HepG2 (cell line): Measurements from ENCODE around the gene SLC25A18. TPM values are rescaled to one million over a fixed set of nuclear protein-coding genes. Genes with fewer than 3 reads are reported as not detected.

Experiments
- MLXIP ChIP-seq: sonication (generic); formaldehyde crosslinking; IDR thresholded peaks from 2 replicates; pipeline ENCODE4 v1.9.0; 2021; ENCODE audit warnings: missing genetic modification reagents, borderline replicate concordance
- PAF1 ChIP-seq: IDR thresholded peaks from 2 replicates; pipeline ENCODE4 v1.6.1; 2016; ENCODE audit warnings: missing genetic modification reagents, missing compliant biosample characterization
- PHF21A ChIP-seq: sonication (generic); formaldehyde crosslinking; IDR thresholded peaks from 2 replicates; pipeline ENCODE4 v1.5.0; 2020; ENCODE audit warnings: mild to moderate bottlenecking, missing genetic modification reagents
- TCF12 ChIP-seq, 2 experiments: fragments of 450-650 bp in 1 of 2; sonication (generic) in 1 of 2; formaldehyde crosslinking in 1 of 2; IDR thresholded peaks; 2 replicates each; pipeline versions ENCODE4 v1.6.1 to v1.8.0; 2017 to 2022; ENCODE audit warnings: antibody characterized with exemption in 1 of 2, mild to moderate bottlenecking in 1 of 2, missing genetic modification reagents in 1 of 2, moderate library complexity in 1 of 2
- ZBTB34 ChIP-seq: sonication (generic); formaldehyde crosslinking; IDR thresholded peaks from 2 replicates; pipeline ENCODE4 v1.8.0; 2022; ENCODE audit warnings: mild to moderate bottlenecking, missing genetic modification reagents
- ZBTB42 ChIP-seq: sonication (generic); formaldehyde crosslinking; IDR thresholded peaks from 2 replicates; pipeline ENCODE4 v1.5.0; 2020; ENCODE audit warnings: mild to moderate bottlenecking, missing genetic modification reagents
- ZNF713 ChIP-seq: sonication (generic); formaldehyde crosslinking; IDR thresholded peaks from 2 replicates; pipeline ENCODE4 v1.4.0; 2020; ENCODE audit warnings: mild to moderate bottlenecking, missing genetic modification reagents
- polyA plus RNA-seq, 8 experiments: library from polyadenylated mRNA; depleted of rRNA in 3 of 8; stranded (reverse) in 7 of 8; unstranded in 1 of 8; fragments of >200 nt; fragmentation: Illumina TruSeq in 4 of 8; extraction: Trizol in 4 of 8; gene quantifications; 2 replicates each; pipeline versions ENCODE4 v1.2.1 to v1.2.3, GENCODE V29; 2011 to 2016; ENCODE audit warnings: low read depth in 4 of 8, missing spikeins in 1 of 8, mixed read lengths in 1 of 8; ENCODE audit not compliant: insufficient read depth in 1 of 8
- total RNA-seq, 5 experiments: library from RNA; depleted of rRNA; stranded (reverse); fragments of >200 nt; fragmentation: Illumina TruSeq; extraction: Trizol; gene quantifications; 2 replicates each; pipeline ENCODE4 v1.2.3, GENCODE V29; 2016; ENCODE audit warnings: low read depth in 1 of 5
- TF ChIP-seq, protein P1 (sequence below): sonication (generic); formaldehyde crosslinking; conservative IDR thresholded peaks from 2 replicates; pipeline ENCODE4 v1.4.0; 2020; ENCODE audit warnings: mild to moderate bottlenecking, missing genetic modification reagents, moderate library complexity
- TF ChIP-seq, protein P2 (sequence below): sonication (generic); formaldehyde crosslinking; IDR thresholded peaks from 2 replicates; pipeline ENCODE4 v1.5.1; 2020; ENCODE audit warnings: missing genetic modification reagents, mild to moderate bottlenecking, borderline replicate concordance
- TF ChIP-seq, protein P3 (sequence below): sonication (generic); formaldehyde crosslinking; IDR thresholded peaks from 2 replicates; pipeline ENCODE4 v1.8.1; 2023; ENCODE audit warnings: mild to moderate bottlenecking, inconsistent platforms, moderate library complexity, missing genetic modification reagents, borderline replicate concordance

Gene SLC25A18
- total and polyA plus RNA-seq, 2 of the 13 experiments (the other 11 are each of a cell fraction or from before 2014, with no cell fraction given): 0.28 to 0.75 TPM

DNA sequence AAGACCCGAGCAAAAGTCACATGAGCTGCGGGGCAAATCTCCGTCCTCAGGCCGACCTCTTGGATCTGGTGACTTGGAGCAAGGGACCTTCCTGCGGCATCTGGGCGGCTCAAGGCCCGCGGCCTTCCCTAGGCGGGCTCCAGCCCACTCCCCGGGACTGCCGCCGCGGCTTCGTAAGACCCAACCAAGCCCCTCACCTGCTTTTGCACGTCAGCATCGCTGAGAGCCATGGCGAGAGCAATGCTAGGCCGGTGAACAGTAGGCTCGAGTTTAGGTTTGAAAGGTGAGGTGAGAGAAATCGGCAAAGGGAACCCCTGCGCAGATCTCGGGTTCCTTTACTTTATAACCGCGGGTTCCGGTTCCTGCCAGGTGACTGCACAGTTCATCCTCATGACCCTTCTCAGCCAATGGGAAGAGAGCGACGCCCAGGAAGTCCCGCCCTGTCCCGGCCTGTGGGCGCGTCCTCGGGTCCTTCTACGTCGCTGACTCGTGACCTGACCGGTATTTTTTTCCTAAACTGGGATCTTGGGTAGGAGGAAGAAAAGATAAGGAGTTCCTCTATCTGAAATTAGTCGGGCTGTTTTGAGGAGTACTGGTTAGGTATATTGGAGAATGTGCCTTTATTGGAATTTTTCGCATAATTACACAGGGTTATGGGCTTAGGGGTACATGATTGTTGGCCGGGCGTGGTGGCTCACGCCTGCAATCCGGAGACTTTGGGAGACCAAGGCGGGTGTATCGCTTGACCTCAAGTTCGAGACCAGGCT is 65.3 kb downstream of the SLC25A18 start, which contains the start of gene ATP6V1E1 (continued):
- TF ChIP-seq, protein P1, sequence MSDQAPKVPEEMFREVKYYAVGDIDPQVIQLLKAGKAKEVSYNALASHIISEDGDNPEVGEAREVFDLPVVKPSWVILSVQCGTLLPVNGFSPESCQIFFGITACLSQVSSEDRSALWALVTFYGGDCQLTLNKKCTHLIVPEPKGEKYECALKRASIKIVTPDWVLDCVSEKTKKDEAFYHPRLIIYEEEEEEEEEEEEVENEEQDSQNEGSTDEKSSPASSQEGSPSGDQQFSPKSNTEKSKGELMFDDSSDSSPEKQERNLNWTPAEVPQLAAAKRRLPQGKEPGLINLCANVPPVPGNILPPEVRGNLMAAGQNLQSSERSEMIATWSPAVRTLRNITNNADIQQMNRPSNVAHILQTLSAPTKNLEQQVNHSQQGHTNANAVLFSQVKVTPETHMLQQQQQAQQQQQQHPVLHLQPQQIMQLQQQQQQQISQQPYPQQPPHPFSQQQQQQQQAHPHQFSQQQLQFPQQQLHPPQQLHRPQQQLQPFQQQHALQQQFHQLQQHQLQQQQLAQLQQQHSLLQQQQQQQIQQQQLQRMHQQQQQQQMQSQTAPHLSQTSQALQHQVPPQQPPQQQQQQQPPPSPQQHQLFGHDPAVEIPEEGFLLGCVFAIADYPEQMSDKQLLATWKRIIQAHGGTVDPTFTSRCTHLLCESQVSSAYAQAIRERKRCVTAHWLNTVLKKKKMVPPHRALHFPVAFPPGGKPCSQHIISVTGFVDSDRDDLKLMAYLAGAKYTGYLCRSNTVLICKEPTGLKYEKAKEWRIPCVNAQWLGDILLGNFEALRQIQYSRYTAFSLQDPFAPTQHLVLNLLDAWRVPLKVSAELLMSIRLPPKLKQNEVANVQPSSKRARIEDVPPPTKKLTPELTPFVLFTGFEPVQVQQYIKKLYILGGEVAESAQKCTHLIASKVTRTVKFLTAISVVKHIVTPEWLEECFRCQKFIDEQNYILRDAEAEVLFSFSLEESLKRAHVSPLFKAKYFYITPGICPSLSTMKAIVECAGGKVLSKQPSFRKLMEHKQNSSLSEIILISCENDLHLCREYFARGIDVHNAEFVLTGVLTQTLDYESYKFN: no peak
- TF ChIP-seq, protein P2, sequence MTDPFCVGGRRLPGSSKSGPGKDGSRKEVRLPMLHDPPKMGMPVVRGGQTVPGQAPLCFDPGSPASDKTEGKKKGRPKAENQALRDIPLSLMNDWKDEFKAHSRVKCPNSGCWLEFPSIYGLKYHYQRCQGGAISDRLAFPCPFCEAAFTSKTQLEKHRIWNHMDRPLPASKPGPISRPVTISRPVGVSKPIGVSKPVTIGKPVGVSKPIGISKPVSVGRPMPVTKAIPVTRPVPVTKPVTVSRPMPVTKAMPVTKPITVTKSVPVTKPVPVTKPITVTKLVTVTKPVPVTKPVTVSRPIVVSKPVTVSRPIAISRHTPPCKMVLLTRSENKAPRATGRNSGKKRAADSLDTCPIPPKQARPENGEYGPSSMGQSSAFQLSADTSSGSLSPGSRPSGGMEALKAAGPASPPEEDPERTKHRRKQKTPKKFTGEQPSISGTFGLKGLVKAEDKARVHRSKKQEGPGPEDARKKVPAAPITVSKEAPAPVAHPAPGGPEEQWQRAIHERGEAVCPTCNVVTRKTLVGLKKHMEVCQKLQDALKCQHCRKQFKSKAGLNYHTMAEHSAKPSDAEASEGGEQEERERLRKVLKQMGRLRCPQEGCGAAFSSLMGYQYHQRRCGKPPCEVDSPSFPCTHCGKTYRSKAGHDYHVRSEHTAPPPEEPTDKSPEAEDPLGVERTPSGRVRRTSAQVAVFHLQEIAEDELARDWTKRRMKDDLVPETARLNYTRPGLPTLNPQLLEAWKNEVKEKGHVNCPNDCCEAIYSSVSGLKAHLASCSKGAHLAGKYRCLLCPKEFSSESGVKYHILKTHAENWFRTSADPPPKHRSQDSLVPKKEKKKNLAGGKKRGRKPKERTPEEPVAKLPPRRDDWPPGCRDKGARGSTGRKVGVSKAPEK: no peak
- TF ChIP-seq TCF12 (IDR thresholded peaks at IDR 0.05): no peak
- TF ChIP-seq TCF12 (CRISPR knock-in tag; IDR thresholded peaks at IDR 0.05): no peak
- TF ChIP-seq, protein P3, sequence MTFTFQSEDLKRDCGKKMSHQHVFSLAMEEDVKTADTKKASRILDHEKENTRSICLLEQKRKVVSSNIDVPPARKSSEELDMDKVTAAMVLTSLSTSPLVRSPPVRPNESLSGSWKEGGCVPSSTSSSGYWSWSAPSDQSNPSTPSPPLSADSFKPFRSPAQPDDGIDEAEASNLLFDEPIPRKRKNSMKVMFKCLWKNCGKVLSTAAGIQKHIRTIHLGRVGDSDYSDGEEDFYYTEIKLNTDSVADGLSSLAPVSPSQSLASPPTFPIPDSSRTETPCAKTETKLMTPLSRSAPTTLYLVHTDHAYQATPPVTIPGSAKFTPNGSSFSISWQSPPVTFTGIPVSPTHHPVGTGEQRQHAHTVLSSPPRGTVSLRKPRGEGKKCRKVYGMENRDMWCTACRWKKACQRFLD (CRISPR knock-in tag): peak; percentile 69; the same call in 1 of the 2 replicates
- TF ChIP-seq ZBTB42: no peak
- TF ChIP-seq ZBTB34 (CRISPR knock-in tag): no peak
- no peak for TF ChIP-seq PAF1 (CRISPR knock-in tag)
- TF ChIP-seq PHF21A: no peak
- TF ChIP-seq MLXIP (CRISPR knock-in tag): no peak
- no peak for TF ChIP-seq ZNF713 (CRISPR knock-in tag)
